KOPT-K1 (cell line): ENCODE measurements around the gene EML2.

Experiments
- H3K27ac ChIP-seq: fragments of 200-600 bp; sonication (generic); 2 replicates; pipeline ENCODE4 v1.5.1; 2016; ENCODE audit warnings: antibody characterized with exemption, mild to moderate bottlenecking, low read depth, low read length; ENCODE audit not compliant: poor library complexity, severe bottlenecking
- H3K36me3 ChIP-seq: fragments of 200-600 bp; sonication (generic); 2 replicates; pipeline ENCODE4 v1.5.1; 2017; ENCODE audit warnings: antibody characterized with exemption, mild to moderate bottlenecking, low read length, moderate library complexity; ENCODE audit not compliant: insufficient read depth
- H3K9me3 ChIP-seq: fragments of 200-600 bp; sonication (generic); 2 replicates; pipeline ENCODE4 v1.5.1; 2017; ENCODE audit warnings: antibody characterized with exemption, low read length, mild to moderate bottlenecking; ENCODE audit not compliant: insufficient read depth, poor library complexity, severe bottlenecking

EML2 gene

DNA sequence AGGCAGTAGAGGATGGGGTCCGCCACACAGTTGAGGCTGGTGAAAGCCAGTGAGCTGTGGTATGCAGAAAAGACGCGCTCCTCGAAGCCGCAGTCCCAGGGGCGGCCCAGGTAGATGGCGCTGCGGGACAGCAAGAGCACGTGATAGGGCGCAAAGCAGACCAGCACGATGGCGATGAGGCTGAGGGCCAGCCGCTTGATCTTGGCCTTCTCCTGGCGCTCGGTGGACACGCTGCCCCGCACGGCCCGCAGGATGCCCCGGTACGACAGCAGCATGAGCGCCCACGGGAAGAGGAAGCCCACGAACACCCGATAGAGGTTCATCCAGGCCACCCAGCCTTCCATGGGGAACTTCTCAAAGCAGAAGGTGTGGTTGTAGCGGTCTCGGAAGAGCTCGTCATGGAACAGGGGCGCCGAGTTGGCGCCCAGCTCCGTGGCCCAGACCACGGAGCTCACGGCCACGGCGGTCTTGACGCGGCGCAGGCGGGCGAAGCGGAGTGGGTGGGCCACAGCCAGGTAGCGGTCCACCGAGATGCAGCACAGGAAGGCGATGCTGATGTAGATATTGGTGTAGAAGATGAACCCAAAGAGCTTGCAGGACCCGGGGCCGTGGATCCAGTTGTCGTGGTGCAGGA lies 48.1 kb downstream of the EML2 start:
- H3K27ac ChIP-seq = no peak overlapping the region
- H3K9me3 ChIP-seq = no peaks in the 10 kb centered on the region
- no peaks in the 10 kb centered on the region for H3K36me3 ChIP-seq

DNA sequence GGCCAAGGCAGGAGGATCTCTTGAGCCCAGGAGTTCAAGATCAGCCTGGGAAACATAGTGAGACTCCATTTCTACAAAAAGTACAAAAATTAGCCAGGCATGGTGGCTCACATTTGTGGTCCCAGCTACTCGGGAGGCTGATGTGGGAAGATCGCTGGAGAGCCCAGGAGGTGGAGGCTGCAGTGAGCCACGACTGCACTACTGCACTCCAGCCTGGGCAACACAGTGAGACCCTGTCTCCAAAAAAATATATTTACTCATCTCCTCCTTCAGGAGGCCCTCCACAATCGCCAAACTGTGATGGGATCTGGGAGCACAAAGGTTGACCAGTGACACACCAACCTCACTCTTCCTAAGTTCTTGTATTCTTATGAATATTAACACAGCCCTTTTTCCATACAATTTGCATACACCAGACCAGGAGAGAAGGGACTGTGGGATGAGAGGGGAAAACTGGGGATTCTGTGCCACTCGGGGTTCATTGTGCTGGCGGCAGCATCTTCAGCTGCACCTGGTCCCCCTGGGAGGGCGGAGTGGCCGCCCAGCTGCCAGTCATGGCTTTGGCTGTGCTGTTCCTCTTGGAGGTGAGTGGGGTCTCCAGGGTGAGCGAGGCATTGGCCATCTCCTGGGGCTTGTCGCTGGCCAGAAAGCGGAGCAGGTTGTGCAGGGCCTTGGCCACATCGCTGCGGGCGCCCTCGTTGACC lies 48.7 kb downstream of the EML2 start:
- no peak overlapping the region for H3K27ac ChIP-seq
- H3K36me3 ChIP-seq = no peaks in the 10 kb centered on the region
- H3K9me3 ChIP-seq = no peaks in the 10 kb centered on the region

DNA sequence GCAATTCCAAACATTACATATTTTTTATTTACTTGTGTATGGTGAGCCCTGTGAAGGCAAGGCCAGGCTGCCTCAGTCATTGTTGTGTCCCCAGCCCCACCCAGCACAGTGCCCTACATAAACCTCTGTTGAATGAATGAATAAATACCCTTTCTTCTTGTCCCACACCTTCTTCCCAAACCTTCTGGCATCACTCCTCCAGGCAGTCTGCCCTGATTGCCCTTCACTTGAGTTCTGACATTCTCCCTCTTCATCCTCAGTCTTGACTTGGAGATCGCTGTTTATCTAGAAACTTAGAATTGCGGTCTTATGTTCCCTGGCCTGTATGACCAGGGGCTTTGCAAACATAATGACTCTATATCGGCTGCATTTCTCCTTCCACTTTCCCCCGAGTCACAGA lies 49.4 kb downstream of the EML2 start:
- Histone ChIP-seq H3K36me3 (no peaks in the 10 kb centered on the region), H3K27ac (no peak overlapping the region), H3K9me3 (no peaks in the 10 kb centered on the region)

DNA sequence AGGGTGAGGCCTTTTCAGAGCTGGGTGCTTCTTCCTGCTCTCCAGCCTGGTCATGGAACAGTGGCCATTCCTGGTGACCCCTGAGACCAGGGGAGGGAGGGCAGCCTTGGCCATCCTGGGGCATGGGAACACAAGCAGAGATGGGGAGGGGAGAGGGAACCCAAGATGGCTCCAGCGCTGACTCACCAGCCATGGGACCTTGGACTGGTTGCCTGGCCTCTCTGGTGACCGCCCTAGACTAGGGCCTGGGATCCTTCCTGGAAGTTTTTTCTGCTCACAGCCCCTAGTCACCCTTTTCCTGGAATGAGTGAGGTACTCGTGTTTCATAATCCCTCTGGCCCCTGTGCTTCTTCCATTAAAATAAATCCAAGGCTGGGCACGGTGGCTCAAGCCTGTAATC lies 51.3 kb downstream of the EML2 start:
- Histone ChIP-seq H3K36me3 (no peaks in the 10 kb centered on the region), H3K27ac (no peak overlapping the region)

DNA sequence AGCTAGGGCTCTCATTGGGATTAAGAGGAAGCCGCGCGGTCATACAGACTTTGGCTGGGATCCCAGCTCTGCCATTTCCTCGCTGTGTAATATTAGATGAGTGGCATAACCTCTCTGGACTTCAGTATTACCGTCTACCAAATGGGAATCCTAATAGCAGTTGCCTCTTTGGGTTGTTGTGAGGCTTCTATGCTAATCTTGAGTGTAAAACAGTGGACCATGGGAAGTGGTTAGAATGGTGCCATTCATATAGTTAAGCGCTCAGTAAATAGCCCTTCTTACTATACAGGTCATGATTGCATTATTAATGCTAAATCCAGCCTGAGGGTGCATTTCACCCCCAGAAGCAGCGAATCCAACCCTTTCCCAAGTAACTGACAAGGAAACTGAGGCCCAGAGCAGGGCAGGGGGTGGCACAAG lies 54.0 kb downstream of the EML2 start:
- no peaks in the 10 kb centered on the region for H3K9me3 ChIP-seq
- peak overlapping the region; percentile 80 for H3K27ac ChIP-seq
- no peaks in the 10 kb centered on the region for H3K36me3 ChIP-seq

More for the DNA sequence above, 51.3 kb downstream of the EML2 start:
- H3K9me3 ChIP-seq = no peaks in the 10 kb centered on the region

DNA sequence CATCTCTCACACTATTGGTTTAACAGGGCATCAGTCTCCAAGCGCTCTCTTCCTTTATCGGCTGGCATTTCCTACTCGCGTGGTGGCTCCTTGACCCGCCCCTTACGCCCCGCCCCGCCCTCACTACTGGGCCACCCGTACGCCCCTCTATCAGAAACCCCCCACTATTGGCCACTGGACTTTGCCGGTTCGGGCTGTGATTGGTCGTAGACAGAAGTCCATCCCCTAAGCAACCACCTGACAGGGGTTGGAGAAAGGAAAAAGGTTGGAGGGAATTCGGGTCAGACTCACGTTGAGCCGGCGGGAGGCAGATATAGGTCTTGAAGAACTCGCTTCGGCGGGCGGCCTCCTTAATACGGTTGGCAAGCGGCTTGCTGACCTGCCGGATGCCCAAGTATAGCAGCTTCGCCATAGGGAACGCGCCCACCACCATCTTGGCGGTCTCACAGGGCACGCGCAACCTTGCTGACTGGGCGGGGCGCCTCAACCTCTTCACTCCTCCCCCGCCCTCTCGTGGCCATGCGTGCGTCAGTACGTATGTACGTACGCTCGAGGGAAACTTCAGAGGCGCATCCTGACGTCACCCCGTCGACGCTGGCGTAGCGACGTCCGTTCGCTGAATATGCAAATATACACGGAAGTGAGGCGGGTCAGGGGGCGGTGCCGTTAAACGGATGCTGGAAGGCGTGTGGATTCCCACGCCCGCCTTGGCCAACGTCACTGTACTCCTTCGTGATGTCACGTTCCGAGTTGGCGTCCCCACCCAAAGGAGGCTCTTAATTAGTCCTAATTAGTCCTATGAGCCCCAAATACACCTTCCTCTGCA lies 54.7 kb downstream of the EML2 start, which contains the start of gene OPA3:
Gene OPA3, minus strand, starts transcription at position 471 of the 826 bp plus-strand sequence. Its CDS starts 38 bp downstream, at position 433.
- Histone ChIP-seq H3K9me3 (no peaks in the 10 kb centered on the region), H3K27ac (peak within 1 kb of the TSS; percentile 80)

DNA sequence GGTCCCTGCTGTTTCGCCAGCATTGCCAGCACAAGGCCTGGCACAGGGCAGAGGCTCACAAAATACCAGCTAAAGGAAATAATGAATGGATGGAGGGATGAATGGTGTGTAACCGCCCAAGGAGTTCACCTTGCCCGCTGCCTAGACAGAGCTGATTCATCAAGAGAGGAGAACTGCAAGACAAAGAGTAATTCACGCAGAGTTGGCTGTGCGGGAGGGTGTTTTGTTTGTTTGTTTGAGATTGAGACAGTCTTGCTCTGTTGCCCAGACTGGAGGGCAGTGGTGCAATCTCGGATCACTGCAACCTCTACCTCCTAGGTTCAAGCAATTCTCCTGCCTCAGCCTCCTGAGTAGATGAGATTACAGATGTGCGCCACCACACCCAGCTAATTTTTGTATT lies 57.6 kb downstream of the EML2 start:
- H3K9me3 ChIP-seq = no peaks in the 10 kb centered on the region
- H3K27ac ChIP-seq = no peak overlapping the region
- no peaks in the 10 kb centered on the region for H3K36me3 ChIP-seq

More for the DNA sequence above, 54.7 kb downstream of the EML2 start, which contains the start of gene OPA3:
- no peaks in the 10 kb centered on the region for H3K36me3 ChIP-seq

DNA sequence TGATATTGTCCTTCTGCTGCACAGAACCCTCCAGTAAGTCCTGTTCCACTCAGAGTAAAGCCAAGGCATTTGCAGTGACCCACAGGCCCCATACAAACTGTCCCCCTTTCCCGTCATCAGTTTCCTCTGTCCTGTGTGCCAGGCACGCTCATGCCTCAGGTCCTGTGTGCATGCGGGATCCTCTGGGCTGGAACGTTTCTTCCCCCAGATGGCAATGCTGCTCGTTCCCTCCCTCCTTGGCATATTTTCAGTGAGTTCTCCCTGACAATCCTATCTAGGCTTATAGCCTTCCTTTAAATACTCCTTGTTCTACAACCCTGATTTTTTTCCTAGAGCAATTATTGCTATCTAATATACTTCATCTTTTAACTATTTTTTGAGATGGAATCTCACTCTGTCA lies 60.3 kb downstream of the EML2 start:
- H3K9me3 ChIP-seq = no peaks in the 10 kb centered on the region
- H3K36me3 ChIP-seq = no peaks in the 10 kb centered on the region
- H3K27ac ChIP-seq = no peak overlapping the region

DNA sequence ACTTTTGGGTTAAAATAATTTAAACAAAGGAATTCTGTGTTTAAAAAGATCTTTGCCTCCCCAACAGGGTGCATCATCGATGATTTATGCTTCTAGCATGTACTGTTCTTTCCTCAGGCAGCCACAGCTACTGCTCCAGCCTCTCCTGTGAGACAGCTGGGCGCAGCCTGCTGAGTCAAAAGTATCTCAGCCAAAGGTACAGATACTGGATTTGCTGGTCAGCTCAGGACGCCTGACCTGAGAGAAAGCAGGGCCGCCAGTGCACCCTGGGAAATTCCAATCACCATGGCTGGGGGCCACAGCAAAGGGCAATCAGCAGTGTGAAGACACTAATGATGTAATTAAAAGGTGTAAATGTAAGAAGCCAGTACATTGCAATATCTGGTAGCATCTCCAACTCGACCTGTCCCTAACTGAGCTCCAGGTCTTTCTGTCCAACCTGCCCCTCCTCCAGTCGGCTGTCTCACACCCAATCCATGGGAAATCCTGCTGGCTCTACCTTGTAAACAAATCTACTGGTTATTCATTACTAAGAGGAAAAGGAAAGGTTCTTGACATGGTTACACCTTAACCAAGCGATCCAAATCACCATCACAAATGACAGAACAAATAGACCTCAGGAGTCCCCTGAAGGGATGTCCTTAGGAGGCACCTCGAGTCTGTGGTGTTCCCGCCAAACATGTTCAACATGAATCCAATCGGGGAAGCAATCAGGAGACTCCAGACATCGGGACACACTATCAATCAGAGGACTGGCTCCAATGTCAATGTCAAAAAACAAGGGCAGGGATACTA lies 61.9 kb downstream of the EML2 start:
- no peaks in the 10 kb centered on the region for H3K36me3 ChIP-seq
- no peak overlapping the region for H3K27ac ChIP-seq
- no peaks in the 10 kb centered on the region for H3K9me3 ChIP-seq

DNA sequence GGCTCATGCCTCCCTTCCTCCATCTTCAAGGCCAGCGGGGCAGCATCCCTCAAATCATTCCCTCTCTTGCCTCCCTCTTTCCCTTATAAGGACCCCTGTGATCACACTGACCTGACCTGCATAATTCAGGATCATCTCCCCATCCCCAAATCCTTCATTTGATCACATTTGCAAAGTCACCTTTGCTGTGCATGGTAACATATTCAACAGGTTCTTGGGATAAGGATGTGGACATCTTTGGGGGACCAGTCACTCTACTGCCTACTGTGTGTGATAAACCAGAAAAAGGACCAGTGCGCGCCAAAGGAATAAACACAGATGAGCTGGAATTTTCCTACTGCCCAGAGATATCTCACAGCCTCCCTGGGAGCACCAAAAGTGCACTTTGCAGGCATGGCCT lies 62.5 kb downstream of the EML2 start:
- Histone ChIP-seq H3K36me3 (no peaks in the 10 kb centered on the region), H3K27ac (no peak overlapping the region), H3K9me3 (no peaks in the 10 kb centered on the region)

DNA sequence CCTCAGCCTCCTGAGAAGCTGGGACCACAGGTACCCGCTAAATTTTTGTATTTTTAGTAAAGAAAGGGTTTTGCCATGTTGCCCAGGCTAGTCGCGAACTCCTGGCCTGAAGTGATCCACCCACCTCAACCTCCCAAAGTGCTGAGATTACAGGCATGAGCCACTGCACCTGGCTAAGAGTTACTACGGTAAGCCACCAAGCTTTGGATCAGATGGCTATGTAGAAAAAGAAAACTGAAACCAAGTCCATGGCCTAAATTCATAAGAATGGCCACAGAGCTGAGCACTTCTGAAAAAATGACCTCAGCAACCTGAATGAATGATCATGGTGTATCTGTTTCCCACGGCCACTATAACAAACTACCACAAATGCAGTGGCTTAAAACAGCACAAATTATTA lies 64.0 kb downstream of the EML2 start:
- Histone ChIP-seq H3K36me3 (no peaks in the 10 kb centered on the region), H3K27ac (no peak overlapping the region), H3K9me3 (no peaks in the 10 kb centered on the region)

DNA sequence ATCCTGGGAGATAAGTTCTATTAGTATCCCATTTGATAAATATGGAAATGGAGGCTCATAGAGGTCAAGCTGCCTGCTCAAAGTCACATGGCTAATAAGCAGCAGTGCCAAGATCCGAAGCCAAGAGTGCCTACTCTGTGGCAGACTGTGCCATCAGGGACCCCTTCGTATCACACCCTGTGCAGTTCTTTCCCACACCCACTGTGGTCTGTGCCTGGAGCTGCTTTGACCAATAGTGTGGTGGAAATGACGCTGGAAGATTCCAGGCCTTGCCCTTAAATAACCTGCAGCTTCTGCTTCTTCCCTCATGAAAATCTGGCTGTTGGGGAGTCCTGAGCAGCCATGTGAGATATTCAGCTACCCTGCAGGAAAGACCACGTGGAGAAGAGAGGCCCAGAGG lies 64.7 kb downstream of the EML2 start:
- Histone ChIP-seq H3K27ac (no peak overlapping the region), H3K36me3 (no peaks in the 10 kb centered on the region), H3K9me3 (no peaks in the 10 kb centered on the region)

DNA sequence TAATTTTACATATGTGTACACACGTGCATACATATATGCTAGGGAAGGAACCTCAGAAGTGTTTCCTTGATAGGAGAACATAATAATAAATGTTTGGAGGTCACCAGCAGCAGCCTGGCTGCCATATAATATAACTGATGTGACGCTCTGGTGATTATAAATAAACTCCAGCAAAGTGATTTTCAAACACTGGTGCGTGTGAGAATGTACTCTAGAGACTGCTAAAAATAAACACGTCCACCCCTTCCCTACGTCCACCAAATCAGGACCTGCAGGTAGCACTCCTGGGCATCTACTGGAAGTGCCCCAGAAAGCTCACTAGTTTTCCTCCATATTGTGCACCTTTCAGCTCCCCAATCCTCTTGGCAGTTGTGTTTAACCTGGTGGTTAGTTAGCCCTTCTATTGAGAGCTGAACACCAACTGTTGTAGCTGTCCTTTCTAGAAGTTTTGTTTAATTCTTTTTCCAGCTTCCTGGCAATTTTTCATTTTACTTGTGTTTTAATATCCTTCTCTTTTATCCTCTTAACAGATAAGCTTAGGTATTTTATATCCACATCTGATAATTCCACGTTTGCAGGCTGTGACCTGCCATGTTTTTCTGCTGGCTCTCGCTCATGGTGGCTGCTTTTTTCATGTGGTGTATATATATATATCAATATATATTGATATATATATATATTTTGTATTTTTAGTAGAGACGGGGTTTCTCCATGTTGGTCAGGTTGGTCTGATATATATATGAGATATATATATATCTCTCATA lies 67.6 kb downstream of the EML2 start:
- no peak overlapping the region for H3K27ac ChIP-seq
- H3K9me3 ChIP-seq = no peaks in the 10 kb centered on the region
- H3K36me3 ChIP-seq = no peaks in the 10 kb centered on the region
